DMS153 (cell line): ENCODE data around the gene BTBD16.
A peak's percentile ranks its signal among the peaks of the same experiment; 100 is the strongest.

ENCODE experiments used
- DNase-seq: peaks from one replicate; lab custom pipeline; 2025; lab: John Stamatoyannopoulos, UW

The BTBD16 gene

GRCh38 chr10:122343135-122343800 is 72.2 kb downstream of the BTBD16 start:
- no peak for DNase-seq

GRCh38 chr10:122343936-122344335 is 72.8 kb downstream of the BTBD16 start:
- DNase-seq = no peak

GRCh38 chr10:122344741-122345258 is 73.7 kb downstream of the BTBD16 start:
- DNase-seq = no peak

GRCh38 chr10:122346326-122346950 is 75.3 kb downstream of the BTBD16 start:
- DNase-seq = no peak

GRCh38 chr10:122347170-122347841 is 76.2 kb downstream of the BTBD16 start:
- DNase-seq = no peak

GRCh38 chr10:122348512-122348911 is 77.4 kb downstream of the BTBD16 start:
- no peak for DNase-seq

- DNase-seq = no peak
Observed at GRCh38 chr10:122348935-122349361, 77.9 kb downstream of the BTBD16 start.

GRCh38 chr10:122349758-122350369 is 78.8 kb downstream of the BTBD16 start:
- no peak for DNase-seq

GRCh38 chr10:122350893-122351292 is 79.8 kb downstream of the BTBD16 start:
- DNase-seq = no peak

- no peak for DNase-seq
Observed at GRCh38 chr10:122352817-122353525, 81.9 kb downstream of the BTBD16 start.

GRCh38 chr10:122354383-122354782 is 83.3 kb downstream of the BTBD16 start:
- DNase-seq = no peak

GRCh38 chr10:122357685-122358084 is 86.6 kb downstream of the BTBD16 start:
- DNase-seq = no peak

GRCh38 chr10:122359621-122360020 is 88.5 kb downstream of the BTBD16 start:
- DNase-seq = no peak

- no peak for DNase-seq
Observed at GRCh38 chr10:122361046-122361445, 90.0 kb downstream of the BTBD16 start.

GRCh38 chr10:122362031-122362592 is 91.0 kb downstream of the BTBD16 start:
- DNase-seq = no peak

- peak; percentile 20 for DNase-seq
Observed at GRCh38 chr10:122362621-122363020, 91.5 kb downstream of the BTBD16 start.

- no peak for DNase-seq
Observed at GRCh38 chr10:122363311-122363710, 92.2 kb downstream of the BTBD16 start.

- no peak for DNase-seq
Observed at GRCh38 chr10:122363722-122364463, 92.8 kb downstream of the BTBD16 start.

- DNase-seq = no peak
Observed at GRCh38 chr10:122368502-122369254, 97.6 kb downstream of the BTBD16 start.

GRCh38 chr10:122373108-122373507 is 102.0 kb downstream of the BTBD16 start:
- no peak for DNase-seq
